HG03025 (cell line): ENCODE results near the gene GPRIN1.

Experiments
- ATAC-seq: cut with Tn5 transposase; IDR thresholded peaks from one replicate; pipeline ENCODE4 v1.9.1; 2021; ENCODE audit warnings: mild to moderate bottlenecking, moderate library complexity; ENCODE audit not compliant: unreplicated experiment, low FRiP score

Gene GPRIN1

DNA sequence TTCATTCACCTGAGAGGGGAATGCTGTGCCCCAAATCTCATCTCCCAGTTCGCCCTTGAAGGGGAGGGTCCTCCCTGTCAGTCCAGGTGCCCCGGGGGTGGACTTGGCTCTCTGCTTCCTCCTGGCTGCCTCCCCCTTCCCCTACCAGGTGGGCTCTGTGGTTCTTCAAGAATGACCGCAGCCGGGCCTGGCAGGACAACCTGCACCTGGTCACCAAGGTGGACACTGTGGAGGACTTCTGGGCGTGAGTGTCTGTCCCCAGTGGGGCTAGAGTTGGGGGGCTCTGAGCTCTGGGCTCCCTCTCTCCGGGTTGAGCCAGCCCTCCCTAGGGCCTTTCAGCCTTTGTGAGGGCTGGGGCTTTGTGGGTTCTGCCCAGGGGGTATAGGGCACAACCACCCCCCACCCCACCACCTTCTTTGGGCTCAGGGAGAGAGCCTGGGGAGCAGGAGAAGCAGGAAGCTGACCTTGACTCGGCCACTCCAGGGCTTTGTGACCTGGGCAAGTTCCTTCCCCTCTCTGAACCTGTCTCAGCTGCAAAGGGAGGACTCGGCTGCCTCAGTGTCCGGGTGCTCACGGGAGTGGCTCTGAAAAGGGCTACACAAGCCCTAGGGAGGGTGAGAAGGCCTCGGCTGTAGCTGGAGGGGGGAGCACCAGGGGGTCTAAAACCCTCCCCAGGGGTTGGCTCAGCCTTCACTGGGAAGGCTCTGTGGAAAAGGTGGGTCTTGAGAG, 33.7 kb upstream of the GPRIN1 start:
- ATAC-seq: no peak

DNA sequence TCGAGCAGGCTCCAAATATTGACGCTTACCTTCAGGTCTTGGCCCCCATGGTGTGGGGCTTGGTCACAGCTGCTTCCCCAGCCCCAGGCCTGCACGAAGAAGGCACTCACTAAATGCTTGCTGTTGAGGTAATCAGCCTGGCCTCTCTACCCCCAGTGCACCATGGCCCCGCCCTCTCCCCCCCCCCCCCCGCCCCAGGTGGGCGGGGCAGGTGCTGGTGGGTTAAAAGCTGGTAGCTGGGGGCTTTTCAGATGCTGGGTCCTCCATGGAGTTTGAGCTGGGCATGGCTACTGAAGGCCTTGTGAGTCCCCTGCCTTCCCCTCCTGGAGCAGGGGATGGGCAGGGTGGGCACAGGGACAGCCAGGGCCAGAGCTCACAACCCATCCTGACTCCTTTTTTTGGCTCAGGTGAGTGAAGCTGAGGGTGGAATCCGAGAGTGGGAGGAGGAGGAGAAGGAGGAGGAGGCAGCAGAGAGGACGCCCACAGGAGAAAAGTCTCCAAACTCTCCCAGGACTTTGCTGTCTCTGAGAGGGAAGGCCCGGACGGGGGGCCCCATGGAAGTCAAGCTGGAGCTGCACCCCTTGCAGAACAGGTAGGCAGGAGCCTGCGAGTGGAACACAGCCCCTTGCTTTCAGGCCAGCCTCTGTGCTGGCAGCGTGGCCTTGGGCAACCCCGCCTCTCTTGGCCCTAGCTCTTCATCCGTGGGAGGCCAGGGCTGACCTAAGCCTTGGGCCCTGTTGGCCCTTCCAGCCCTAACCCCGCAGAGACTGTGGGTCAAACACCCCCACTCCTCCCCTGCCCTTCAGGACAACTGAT, 32.9 kb upstream of the GPRIN1 start:
- no peak for ATAC-seq

DNA sequence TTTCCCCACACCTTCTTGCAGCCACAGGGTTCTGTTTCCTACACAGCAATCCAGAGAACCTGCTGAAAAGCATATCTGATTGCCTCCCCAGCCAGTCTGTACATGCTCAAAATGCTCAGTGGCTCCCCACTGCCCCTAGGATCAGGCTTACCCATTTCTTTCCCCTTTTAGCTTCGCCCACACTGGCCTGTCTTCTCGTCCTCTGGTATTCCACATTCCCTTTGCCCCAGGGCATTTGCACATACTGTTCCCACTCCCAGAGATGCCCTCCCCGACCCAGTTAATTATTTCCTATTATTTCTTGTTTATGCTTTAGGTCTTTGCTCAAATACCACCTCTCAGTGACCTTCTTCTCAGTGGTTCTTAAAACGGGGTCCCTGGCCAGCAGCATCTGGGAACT, 30.7 kb upstream of the GPRIN1 start:
- ATAC-seq: no peak

DNA sequence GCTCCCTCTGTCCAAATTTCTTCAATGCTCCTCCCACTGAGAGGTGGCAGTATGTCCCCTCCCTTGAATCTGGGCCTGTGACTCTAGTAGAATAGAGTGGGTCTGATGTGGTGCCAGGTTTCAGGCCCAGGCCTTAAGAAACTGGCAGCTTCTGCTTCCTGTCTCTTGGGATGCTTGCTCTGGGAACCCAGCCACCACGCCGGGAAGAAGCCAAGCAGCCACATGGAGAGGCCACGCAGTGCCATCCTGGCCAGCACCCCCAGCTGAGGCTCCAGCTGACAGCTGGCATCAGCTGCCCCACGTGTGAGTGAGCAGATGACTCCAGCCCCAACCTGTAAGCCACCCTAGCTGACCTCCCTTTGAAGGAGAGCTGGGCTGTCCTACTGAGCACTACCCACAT, 30.0 kb upstream of the GPRIN1 start:
- ATAC-seq: no peak

DNA sequence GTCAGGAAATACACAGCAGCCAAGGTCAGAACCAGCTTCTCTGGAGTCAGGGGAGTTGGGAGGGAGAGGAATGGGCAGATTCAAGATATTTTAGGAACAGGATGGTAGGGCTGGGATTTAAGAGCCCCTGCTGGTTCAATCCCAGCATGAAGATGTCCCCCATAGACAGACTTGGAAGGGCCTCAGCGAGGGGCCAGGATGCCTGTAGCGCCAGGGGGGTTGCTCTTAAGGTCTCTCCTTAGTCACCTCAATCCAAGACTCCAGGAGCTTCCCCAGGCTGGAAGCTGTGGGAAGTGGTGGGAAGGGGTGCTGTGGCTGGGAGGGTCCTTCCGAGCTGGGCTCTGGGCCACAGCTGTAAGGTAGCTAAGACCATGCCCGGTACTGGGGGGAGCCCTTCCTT, 29.3 kb upstream of the GPRIN1 start:
- no peak for ATAC-seq

DNA sequence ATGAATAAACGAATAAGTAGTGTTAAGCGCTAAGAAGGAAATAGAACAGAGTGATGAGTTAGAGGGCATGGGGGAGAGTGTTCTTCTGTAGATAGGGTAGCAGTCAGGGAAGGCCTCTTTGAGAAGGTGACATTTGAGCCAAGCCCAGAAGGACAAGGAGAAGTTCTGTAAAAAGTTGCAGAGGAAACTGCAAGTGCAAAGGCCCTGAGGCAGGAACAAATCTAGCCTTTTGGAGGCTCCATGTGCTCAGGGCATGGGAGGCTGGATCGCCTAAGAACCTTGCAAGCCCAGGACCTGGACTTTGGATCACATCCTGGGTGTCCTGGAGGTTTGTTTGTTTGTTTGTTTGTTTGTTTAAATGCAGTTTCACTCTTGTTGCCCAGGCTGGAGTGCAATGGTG, 28.5 kb upstream of the GPRIN1 start:
- no peak for ATAC-seq

DNA sequence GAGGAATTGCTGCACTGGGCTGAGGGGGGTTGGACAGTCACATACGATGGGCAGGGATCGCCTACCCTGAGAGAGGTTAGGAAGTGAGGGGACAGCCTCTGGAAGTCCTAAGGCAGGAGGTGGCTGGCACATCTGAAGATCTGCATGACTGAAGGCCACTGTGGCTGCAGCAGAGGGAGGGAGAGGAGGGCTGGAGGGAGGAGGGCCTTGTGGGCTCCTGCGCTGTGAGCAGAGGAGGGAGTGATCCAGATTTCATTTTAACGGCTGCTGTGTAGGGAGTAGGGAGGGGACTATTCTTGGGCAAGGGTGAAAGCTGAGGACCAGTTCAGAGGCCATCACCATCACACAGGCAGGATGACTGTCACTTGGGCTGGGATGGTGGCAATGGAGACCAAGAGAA, 27.6 kb upstream of the GPRIN1 start:
- no peak for ATAC-seq

DNA sequence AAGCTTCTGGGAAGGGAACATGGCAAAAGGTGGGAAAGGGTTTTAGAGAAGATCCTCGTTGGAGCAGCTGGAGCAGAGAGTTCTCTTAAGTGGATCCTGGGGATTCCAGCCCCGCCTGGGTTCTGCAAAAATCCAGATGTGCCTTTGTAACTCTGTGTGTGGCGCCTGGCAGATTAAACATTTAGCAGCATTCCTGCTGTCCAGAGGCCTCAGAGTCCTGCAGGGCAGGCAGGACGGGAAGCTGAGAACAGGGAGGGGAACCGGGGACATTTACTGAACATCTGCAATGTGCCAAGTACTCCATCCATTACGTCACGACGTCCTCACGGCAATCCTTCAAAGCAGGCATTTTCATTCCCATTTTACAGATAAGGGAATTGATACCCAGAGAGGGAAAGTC, 26.5 kb upstream of the GPRIN1 start:
- ATAC-seq: no peak

DNA sequence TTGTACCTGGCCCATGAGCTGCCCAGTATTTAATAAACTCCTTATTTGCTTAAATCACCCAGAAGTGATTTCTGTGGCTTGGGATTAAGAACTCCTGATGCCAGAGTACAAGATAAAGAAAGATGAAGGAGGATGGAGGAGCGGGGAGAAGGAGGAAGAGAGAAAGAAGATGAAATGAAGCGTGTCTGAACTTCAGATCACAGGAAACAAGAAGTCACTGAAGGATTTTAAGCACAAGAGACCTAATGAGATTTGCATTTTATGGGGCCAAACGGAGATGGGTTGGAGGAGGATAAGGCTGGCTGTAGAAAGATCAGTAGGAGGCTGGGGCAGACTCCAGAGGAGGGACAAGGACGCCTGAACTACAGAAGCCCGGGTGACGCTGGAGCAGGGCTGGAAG, 23.6 kb upstream of the GPRIN1 start:
- no peak for ATAC-seq

DNA sequence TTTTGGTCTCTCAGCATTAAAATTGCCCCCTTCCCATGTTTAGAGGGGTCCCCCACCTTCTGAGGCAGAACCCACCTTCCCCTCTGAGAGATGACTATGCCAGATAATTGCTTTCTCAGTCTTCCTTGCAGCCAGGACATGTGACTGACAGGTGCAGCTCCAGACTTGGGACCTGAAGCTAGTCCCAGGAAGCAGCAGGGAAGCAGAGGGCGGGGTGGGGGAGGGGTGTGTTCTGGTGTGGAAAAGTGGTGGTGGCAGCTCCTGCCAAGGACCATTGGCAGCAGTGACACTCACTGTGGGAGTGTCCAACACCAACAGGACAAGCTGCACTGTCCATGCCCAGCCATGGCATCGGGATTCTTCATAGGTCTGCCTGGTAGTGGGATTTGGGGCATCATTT, 22.8 kb upstream of the GPRIN1 start:
- ATAC-seq: no peak

DNA sequence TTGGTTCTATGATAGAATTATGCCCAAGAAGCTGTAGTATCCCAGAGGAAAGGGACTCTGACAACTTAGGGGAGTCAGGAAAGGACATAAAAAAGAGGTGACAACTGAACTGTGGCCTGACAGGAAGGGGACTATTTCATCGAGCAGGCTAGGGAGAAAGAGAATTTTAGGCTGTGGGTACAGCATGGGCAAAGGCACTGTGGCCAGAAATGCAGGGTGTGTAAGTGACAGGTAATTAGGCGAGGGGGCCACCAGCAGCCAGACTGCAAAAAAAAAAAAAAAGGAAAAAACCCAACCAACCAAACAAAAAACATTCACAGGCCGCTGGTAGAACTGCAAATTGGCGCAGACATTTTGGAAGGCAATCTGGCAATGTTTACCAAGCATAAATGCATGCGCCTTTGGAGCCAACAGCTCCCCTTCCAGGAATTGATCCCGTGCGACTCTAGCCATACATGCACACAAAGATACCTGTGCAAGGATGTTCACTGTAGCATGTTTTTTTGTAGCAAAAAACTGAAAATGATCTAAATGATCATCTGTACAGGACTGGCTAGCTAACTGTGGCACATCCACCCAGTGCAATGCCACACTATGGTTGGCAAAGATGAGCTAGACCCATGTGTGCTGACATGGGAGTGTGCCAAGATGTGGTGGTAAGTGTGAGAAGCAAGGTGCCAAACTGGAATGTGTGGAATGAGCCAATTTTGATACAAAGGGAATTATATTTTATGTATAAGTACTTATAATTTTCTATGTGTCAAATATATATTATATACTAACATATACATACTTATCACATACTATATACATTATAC, 21.6 kb upstream of the GPRIN1 start:
- ATAC-seq: no peak

DNA sequence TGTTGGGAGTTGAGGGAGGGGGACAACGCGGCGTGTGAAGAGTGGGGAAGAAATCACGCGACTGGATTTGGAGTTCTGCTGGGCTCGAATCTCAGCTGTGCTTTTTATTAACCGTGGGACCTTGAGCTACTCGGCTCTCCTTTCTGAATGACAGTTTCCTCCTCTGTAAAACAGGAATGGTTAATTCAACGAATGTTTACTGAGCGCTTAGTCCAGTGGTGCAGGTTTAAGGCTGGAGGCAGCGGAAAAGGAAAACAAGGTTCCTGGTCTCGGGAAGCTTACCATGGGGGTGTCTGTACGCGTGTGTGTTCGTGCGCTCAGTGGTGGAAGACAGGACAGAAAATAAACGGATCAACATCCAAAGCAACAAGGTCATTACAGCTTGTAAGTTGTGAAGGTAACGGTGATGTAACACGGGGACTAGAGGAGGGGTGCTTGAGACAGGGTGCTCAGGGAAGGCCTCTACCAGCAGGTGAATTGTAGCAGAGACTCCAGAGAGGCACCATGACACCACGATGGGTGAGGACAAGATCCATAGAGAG, 20.8 kb upstream of the GPRIN1 start:
- ATAC-seq: no peak

DNA sequence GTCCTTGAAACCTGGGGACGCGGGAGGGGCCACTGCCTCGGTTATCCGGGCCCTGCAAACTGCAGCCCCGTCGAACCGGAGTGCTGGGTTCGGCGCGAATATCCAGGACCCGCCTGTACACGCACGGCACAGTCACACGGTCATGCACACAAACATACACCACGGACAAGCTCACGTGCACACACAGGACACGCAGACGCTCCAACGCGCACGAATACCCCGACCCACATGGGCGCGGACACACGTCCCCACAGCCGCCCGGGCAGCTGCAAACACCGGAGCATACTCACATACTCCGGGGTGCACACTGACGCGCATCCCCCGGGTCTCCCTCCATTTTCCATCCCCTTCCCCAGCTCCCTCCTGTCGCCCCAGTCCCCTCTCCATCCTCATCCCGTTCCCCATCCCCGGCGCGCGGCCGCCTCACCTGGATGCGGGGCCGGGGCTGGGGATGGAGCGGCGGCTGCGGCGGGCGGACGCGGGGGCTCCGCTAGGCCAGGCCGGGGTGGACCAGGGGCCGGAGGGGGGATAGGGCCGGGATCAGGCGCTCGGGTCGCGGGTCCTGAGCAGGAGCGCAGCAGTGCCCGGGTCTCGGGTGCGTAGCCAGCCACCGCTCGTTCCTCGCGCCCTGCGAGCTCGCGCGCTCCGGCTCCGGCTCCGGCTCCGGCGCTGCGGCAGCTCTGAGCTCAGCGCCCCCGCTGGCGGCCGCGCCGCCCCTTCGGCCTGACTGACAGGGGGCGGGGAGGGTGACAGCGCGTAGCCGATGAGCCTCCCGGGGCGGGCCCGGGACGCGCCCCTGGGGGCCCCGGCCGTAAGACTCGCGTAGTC, 20.1 kb upstream of the GPRIN1 start, which contains the start of the genes EIF4E1B and SNCB:
Gene EIF4E1B (plus strand): TSS at position 823 of the 828 bp plus-strand sequence. CDS start 12,113 bp downstream, outside the sequence.
Gene SNCB (minus strand): TSS at position 682 of the 828 bp plus-strand sequence. CDS start 880 bp downstream, outside the sequence.
- no peak for ATAC-seq

DNA sequence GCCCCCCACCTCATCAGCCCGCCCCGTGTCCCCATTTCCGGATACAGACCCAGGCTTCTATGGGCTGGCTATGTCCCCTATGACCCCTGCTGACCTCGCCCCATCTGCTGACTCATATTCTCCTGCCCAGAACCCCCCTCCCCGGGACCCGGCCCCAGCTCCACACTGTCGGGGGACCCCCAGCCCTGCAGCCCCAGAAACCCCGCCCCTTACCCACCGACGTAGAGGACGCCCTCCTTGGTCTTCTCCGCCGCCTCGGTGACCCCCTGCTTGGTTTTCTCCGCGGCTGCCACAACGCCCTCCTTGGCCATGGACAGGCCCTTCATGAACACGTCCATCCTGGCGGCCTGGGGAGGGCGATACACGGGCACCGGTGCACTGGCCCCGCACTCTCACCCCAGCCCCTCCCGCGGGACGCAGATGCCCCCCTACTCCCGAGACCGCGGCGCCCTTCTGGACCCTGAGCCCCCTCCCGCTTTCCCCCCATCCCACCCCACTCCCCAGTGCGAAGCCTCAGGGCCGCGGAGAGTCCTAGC, 19.4 kb upstream of the GPRIN1 start:
- no peak for ATAC-seq

DNA sequence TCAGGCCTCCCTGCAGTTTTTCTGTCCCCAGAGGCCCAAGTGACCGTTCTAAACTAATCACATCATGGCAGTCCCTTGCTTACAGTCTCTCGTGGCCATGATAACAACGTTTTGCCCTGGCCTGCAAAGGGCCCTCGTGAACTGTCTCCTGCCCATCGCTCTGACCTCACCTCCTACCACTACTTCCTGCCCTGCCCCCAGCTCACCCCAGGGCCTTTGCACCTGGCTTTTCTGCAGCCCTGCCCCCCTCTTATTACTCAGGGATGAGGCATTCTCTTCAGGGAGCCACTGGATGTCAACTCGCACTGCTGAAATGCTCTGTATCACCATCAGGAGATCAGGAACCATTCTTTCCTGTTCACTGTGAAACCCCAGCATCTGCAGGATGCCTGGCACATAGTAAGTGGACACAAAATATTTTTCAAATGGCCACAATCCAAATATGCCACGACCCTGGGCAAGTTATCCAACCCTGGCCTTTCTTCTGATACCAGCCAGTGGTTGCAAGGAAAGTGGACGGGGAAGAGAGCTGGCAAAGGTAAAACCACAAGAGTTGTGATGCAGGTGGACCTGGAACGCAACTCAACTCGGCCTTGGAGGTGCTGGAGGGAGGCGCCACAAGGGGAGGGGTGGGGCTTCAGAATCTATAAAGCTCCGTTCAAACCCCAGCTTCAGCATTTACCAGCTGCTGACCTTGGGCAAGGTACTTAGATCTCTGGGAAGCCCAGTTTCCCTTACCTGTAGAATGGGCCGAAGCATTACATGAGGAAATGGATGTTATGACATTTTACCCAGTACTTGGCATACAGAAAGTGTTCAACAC, 18.7 kb upstream of the GPRIN1 start:
- no peak for ATAC-seq

DNA sequence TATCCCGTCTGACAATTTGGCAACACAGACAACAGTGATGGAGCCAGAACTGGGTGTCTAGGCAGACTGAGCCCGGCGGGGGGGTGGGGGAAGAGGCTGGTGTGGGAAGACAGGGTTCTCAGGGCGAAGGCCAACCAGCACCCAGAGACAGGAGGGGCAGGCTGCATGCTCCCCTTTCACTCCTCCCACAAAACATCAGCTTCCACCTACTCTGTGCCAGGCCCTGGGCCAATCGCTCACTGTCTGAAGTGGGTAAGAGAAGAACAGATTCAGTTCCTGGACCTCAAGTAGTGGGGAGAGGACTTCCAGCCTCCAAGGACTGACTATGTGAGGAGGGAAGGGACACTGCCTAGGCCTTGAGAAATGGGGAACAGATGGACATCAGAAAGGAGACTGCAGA, 17.6 kb upstream of the GPRIN1 start:
- ATAC-seq: no peak

DNA sequence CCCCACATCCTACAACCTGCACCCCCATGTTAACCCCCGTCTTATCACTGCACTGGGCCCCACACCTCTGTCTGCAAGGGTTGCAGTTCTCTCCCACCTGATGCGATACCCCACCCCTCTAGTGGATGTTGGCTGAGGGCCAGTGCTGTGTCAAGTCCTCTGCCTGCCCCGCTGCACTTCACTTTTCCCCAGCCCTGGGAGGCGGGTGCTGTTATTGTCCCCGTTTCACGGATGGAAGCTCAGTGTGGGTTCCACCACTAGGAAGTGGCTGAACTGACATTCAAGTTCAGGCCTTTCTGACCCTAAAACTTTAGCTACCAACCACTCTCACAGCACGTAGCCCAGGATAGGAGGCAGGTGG, 16.9 kb upstream of the GPRIN1 start:
- no peak for ATAC-seq

DNA sequence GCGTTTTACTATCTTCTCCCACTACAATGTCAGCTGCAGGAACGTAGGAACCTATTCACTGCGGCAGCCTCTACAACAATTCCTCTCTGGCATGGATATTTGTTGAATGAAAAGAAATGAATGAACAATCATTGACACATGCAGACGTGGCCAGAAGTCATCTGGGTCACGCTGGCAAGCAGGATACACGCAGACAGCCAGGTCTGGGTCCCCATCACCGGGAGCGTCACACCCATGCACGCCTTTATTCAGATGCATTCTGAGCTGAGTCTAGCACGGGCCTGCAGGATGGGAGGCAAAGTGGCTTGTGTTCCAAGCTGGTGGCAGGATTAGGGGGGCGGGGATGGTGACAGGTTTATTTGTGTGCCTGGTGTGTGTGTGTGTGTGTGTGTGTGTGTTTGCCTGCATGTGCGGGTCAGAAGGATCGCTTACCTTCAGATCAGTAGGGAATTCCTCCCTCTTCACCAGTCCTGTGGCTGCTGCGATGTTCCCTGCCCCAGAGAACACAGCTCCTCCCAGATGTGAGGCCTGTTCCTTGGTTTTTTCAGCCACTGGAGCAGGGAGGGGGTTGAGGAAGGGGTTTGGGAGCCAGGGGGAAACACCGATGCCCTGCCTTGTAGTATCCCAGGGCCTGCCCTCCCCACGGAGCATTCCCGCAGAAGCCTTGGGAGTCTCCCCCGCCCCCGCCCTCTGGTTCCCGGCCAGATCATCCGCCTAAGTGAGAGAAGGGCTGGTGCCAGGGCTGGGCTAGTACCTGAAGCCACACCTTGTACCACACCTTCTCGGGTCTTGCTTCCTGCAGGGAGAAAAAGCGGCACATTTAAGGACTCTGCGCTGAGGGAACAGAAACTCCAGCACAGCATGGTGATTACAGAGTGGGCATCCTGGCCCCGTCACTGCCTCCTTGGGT, 16.3 kb upstream of the GPRIN1 start:
- ATAC-seq: no peak
